ENCODE measurements around the gene PSMA5. TPM values are rescaled to one million over a fixed set of nuclear protein-coding genes. Genes with fewer than 3 reads are reported as not detected.
A peak's percentile ranks its signal among the peaks of the same experiment; 100 is the strongest.

The PSMA5 gene
- total RNA-seq, 1 experiment from 2014 or later, result 133 TPM

- no peaks in the 10 kb centered on the region for H4K20me1 ChIP-seq (ENCODE audit: control insufficient read depth, insufficient read depth, insufficient read length)
- no peaks in the 10 kb centered on the region for H3K23me2 ChIP-seq (ENCODE audit: insufficient read length, low read depth, low read length, poor library complexity, severe bottlenecking)
- no peaks in the 10 kb centered on the region for H3K9me3 Mint-ChIP-seq
- H3K23ac ChIP-seq (ENCODE audit: insufficient read length, low read depth, low read length), result no peak overlapping the region
- no peak overlapping the region for H2BK15ac ChIP-seq (ENCODE audit: low read depth, low read length)
- no peak overlapping the region for H3K4me3 Mint-ChIP-seq
- no peak overlapping the region for H3K27ac ChIP-seq (ENCODE audit: insufficient read length, low read depth, low read length)
- H2BK12ac ChIP-seq (ENCODE audit: insufficient read length, low read depth, low read length), result no peak overlapping the region
- no peak for DNase-seq
- no peak overlapping the region for H2BK5ac ChIP-seq (ENCODE audit: insufficient read length, low read length)
- no peak overlapping the region for H3K56ac ChIP-seq (ENCODE audit: insufficient read length, low read depth, low read length)
- no peak overlapping the region for H2AFZ ChIP-seq (ENCODE audit: low read length)
- H3K27me3 Mint-ChIP-seq (ENCODE audit: low read depth), result no peaks in the 10 kb centered on the region
- no peaks in the 10 kb centered on the region; the same call in 1 of the 2 replicates for H3K4me1 ChIP-seq (ENCODE audit: insufficient read depth, low read length)
- H3K79me1 ChIP-seq (ENCODE audit: insufficient read depth, low read depth, low read length, poor library complexity, severe bottlenecking), result peaks cover 5% of the 10 kb centered on the region
- H3K9ac ChIP-seq (ENCODE audit: extremely low read depth, insufficient read length, low read length), result no peak overlapping the region
- H4K5ac ChIP-seq (ENCODE audit: insufficient read length, low read depth, low read length), result no peak overlapping the region
- H3K27me3 ChIP-seq (ENCODE audit: insufficient read depth, low read length), result no peaks in the 10 kb centered on the region
- H3T11ph ChIP-seq (ENCODE audit: low read length), result no peak overlapping the region
- no CpG with 5 or more reads among the region's 7 CpGs for WGBS (ENCODE audit: extremely low coverage, insufficient read length, low lambda C conversion rate)
- H3K27ac Mint-ChIP-seq, result peak overlapping the region in 2 of 3 experiments; percentile 15 to 38; a peak in 3 of 7 replicates
- no peak overlapping the region for H4K91ac ChIP-seq (ENCODE audit: insufficient read length, low read depth, low read length)
- no peaks in the 10 kb centered on the region for H3K9me3 ChIP-seq (ENCODE audit: control insufficient read depth, low read depth, low read length)
- H3K79me2 ChIP-seq (ENCODE audit: insufficient read depth, low read length), result peaks cover 6% of the 10 kb centered on the region; the same call in 1 of the 2 replicates
- H4K8ac ChIP-seq (replicated peaks; ENCODE audit: insufficient read length, low read depth, low read length), result no peak overlapping the region
- no peak overlapping the region for H3K14ac ChIP-seq (ENCODE audit: insufficient read depth, low read length)
- H3K36me3 Mint-ChIP-seq (ENCODE audit: insufficient read depth in 1 of 3, low read depth in 3 of 3), result peaks cover 17 to 23% (median 18%) of the 10 kb centered on the region in 3 experiments
- no peak overlapping the region for H3K4ac ChIP-seq (ENCODE audit: low read depth, low read length)
- no peak overlapping the region for H3K4me2 ChIP-seq (ENCODE audit: insufficient read depth, insufficient read length, low read length)
- H3K4me1 Mint-ChIP-seq, result peaks cover 24 to 27% of the 10 kb centered on the region in 2 experiments
- TF ChIP-seq CTCF (conservative IDR thresholded peaks at IDR 0.05), result no peak
- H2BK120ac ChIP-seq (ENCODE audit: low read depth, low read length, poor library complexity, severe bottlenecking), result no peak overlapping the region
- H2BK20ac ChIP-seq (ENCODE audit: low read depth, low read length, poor library complexity, severe bottlenecking), result no peak overlapping the region
- no peak overlapping the region for H2AK5ac ChIP-seq (ENCODE audit: insufficient read length, low read length)
- no peak overlapping the region for H3K18ac ChIP-seq (ENCODE audit: insufficient read length, low read depth, low read length)
Observed at GRCh38 chr1:109370712-109371340, 55.4 kb downstream of the PSMA5 start.
